ENCODE data around the gene POU5F1.
"Not testable (repeated sequence)": the region's sequence is repeated elsewhere in the genome, so short reads cannot be mapped to it uniquely, and the experiment has no call there.

POU5F1 gene

GRCh38 chr6:31190488-31190887, 20.0 kb upstream of the POU5F1 start:
- DNase-seq: no peak

GRCh38 chr6:31189223-31189622, 18.7 kb upstream of the POU5F1 start:
- not testable (repeated sequence) for DNase-seq

GRCh38 chr6:31187780-31188194, 17.3 kb upstream of the POU5F1 start:
- no peak for DNase-seq

- DNase-seq: no peak
Observed at GRCh38 chr6:31186052-31186734, 15.7 kb upstream of the POU5F1 start.

GRCh38 chr6:31185695-31186051, 15.2 kb upstream of the POU5F1 start:
- not testable (repeated sequence) for DNase-seq

GRCh38 chr6:31183859-31184258, 13.4 kb upstream of the POU5F1 start:
- DNase-seq: not testable (repeated sequence)

GRCh38 chr6:31183287-31183686, 12.8 kb upstream of the POU5F1 start:
- not testable (repeated sequence) for DNase-seq

GRCh38 chr6:31180500-31180899, 10.0 kb upstream of the POU5F1 start:
- peak; percentile 87 for DNase-seq

- no peak for DNase-seq
Observed at GRCh38 chr6:31179896-31180295, 9.4 kb upstream of the POU5F1 start.

- no peak for DNase-seq
Observed at GRCh38 chr6:31179042-31179386, 8.5 kb upstream of the POU5F1 start.

GRCh38 chr6:31178143-31179041, 7.9 kb upstream of the POU5F1 start:
- DNase-seq: no peak

GRCh38 chr6:31175971-31176370, 5.5 kb upstream of the POU5F1 start:
- peak; percentile 58 for DNase-seq

- DNase-seq: no peak
Observed at GRCh38 chr6:31174378-31174777, 3.9 kb upstream of the POU5F1 start.

GRCh38 chr6:31173406-31173805, 2.9 kb upstream of the POU5F1 start:
- DNase-seq: no peak

GRCh38 chr6:31172973-31173384, 2.5 kb upstream of the POU5F1 start:
- no peak for DNase-seq

- no peak for DNase-seq
Observed at GRCh38 chr6:31171931-31172905, 1.7 kb upstream of the POU5F1 start.

GRCh38 chr6:31170987-31171671, 647 bp upstream of the POU5F1 start:
- DNase-seq: no peak

GRCh38 chr6:31169858-31170599, 453 bp downstream of the POU5F1 start:
- not testable (repeated sequence) for DNase-seq

- DNase-seq: no peak
Observed at GRCh38 chr6:31169123-31169857, 1.2 kb downstream of the POU5F1 start.

- DNase-seq: no peak
Observed at GRCh38 chr6:31168606-31169005, 1.9 kb downstream of the POU5F1 start.

GRCh38 chr6:31165986-31166385, 4.5 kb downstream of the POU5F1 start:
- DNase-seq: no peak
